ENCODE results near the gene SPINT2.

SPINT2 gene

DNA sequence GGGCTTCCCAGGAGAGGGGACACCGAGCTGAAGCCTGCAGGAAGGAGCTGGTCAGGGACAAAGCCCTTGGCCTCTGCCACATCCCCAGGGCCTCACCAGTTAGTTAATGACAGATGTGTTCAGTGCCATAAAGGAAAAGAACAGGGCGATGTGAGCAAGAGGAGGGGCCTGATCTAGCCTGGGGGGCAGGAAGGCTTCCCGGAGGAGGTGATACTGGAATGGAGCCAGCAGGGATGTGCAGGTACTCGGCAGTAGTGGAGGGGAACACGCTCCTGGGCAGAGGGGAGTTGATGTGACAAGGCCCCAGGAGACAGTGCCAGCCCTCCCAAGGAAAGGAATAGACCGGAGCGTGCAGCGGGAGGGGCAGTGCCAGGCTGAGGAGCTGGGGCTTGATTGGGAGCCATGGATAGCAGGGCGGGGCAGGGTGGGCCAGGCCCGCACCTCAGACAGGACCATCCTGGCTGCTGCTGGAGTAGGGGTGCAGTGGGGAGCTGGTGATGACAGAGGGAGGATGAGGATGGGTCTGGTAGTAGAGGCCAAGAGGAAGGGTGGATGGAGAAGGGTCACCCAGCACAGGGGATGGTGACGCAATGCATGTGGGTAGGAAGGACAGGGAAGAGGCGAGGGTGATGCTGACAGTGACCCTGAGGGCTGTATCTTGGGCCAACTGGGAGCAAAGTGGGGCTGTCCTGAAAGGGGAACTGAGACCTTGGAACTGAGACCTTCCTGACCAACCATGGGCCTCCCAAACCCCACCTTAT is 43.8 kb downstream of the SPINT2 start:
- DNase-seq (ENCODE audit: extremely low spot score): no peak
- TF ChIP-seq ELF4 (IDR thresholded peaks at IDR 0.05) (no peak), CTBP1 (IDR thresholded peaks at IDR 0.05; ENCODE audit: borderline replicate concordance) (no peak), ZNF384 (IDR thresholded peaks at IDR 0.05) (no peak), HDGF (IDR thresholded peaks at IDR 0.05; ENCODE audit: borderline replicate concordance) (no peak), SP1 (IDR thresholded peaks at IDR 0.05) (no peak)
- CTCF ChIA-PET: no interaction called here
- POLR2A ChIA-PET: no interaction called here

DNA sequence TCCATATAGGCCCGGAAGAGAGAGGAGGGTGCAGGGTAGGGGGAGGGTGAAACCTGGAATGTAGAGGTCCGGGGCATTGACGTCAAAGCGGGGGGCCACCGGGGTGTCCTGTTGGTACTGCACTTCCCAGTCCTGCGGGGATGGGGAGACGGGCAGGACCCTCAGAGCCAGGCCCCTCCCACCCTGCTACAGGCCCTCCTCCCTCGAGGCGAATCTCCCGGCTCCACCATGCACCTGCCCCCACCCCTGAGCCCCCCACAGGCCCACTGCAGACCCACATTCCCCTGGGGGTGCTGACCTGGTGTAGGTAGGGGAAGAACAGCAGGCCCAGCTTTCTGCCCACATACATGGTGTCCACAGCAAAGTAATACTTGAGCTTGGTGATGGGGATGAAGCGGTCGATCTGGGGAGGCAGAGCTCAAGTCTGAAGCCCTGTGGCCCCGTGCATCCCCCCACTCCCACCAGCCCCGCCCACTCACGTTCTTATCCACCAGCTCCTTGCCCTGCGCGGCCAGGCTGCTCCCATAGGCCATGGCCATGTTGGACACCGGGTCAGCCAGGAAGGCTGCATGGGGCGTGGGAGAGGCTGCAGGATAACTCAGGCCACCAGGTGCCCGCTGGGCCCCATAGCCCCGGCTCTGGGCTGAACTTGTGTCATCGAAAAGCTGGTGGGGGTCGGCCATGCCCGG is 44.7 kb downstream of the SPINT2 start:
- ChIA-PET CTCF (no interaction called here), POLR2A (no interaction called here)
- TF ChIP-seq FOXM1 (IDR thresholded peaks at IDR 0.05; ENCODE audit: borderline replicate concordance): no peak
- TF ChIP-seq ZNF384 (IDR thresholded peaks at IDR 0.05): no peak
- no peak for TF ChIP-seq HDGF (IDR thresholded peaks at IDR 0.05; ENCODE audit: borderline replicate concordance)
- no peak for TF ChIP-seq FOXA1 (IDR thresholded peaks at IDR 0.05)
- TF ChIP-seq SP1 (IDR thresholded peaks at IDR 0.05): no peak
- no peak for TF ChIP-seq TARDBP (IDR thresholded peaks at IDR 0.05)
- no peak for TF ChIP-seq LEF1 (IDR thresholded peaks at IDR 0.05; ENCODE audit: borderline replicate concordance)
- no peak for TF ChIP-seq BHLHE40 (IDR thresholded peaks at IDR 0.05; ENCODE audit: borderline replicate concordance)
- no peak for TF ChIP-seq SUZ12 (IDR thresholded peaks at IDR 0.05)
- TF ChIP-seq, protein P1, sequence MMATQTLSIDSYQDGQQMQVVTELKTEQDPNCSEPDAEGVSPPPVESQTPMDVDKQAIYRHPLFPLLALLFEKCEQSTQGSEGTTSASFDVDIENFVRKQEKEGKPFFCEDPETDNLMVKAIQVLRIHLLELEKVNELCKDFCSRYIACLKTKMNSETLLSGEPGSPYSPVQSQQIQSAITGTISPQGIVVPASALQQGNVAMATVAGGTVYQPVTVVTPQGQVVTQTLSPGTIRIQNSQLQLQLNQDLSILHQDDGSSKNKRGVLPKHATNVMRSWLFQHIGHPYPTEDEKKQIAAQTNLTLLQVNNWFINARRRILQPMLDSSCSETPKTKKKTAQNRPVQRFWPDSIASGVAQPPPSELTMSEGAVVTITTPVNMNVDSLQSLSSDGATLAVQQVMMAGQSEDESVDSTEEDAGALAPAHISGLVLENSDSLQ (IDR thresholded peaks at IDR 0.05): no peak
- TF ChIP-seq FOXK2 (IDR thresholded peaks at IDR 0.05): no peak
- DNase-seq (ENCODE audit: extremely low spot score): no peak

DNA sequence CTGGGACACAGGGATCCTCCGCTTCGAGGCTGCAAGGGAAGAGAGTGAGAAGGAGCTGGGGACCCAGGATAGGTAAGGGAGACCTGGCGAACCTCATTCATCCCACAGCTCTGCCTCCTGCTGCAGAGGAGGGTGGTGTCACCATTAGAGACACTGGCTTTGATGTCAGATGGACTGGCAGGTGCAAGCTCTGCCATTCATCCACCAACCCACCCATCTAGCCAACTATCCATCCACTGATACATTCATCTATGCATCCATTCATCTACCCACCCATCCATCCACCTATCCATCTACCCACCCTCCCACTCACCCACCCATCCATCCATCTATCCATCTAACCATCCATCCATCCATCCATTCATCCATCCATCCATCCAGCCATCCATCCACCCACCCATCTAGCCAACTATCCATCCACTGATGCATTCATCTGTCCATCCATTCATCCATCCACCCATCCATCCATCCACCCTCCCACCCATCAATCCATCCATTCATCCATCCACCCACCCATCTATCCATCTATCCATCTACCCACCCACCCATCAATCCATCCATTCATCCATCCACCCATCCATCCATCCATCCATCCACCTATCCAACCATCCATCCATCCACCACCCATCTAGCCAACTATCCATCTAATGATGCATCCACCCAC is 45.4 kb downstream of the SPINT2 start:
- POLR2A ChIA-PET: no interaction called here
- DNase-seq (ENCODE audit: extremely low spot score): no peak
- CTCF ChIA-PET: no interaction called here
- TF ChIP-seq, protein P1 (IDR thresholded peaks at IDR 0.05): no peak
- TF ChIP-seq BHLHE40 (IDR thresholded peaks at IDR 0.05; ENCODE audit: borderline replicate concordance): no peak
- no peak for TF ChIP-seq FOXM1 (IDR thresholded peaks at IDR 0.05; ENCODE audit: borderline replicate concordance)
- no peak for TF ChIP-seq FOXA1 (IDR thresholded peaks at IDR 0.05)
- no peak for TF ChIP-seq CTBP1 (IDR thresholded peaks at IDR 0.05; ENCODE audit: borderline replicate concordance)
- TF ChIP-seq SUZ12 (IDR thresholded peaks at IDR 0.05): no peak
- TF ChIP-seq NFRKB (IDR thresholded peaks at IDR 0.05): no peak
- TF ChIP-seq TARDBP (IDR thresholded peaks at IDR 0.05): no peak
- no peak for TF ChIP-seq HDGF (IDR thresholded peaks at IDR 0.05; ENCODE audit: borderline replicate concordance)
- TF ChIP-seq LEF1 (IDR thresholded peaks at IDR 0.05; ENCODE audit: borderline replicate concordance): no peak
- TF ChIP-seq ELF4 (IDR thresholded peaks at IDR 0.05): no peak
- no peak for TF ChIP-seq ZNF384 (IDR thresholded peaks at IDR 0.05)
- TF ChIP-seq ARNT (IDR thresholded peaks at IDR 0.05): no peak

DNA sequence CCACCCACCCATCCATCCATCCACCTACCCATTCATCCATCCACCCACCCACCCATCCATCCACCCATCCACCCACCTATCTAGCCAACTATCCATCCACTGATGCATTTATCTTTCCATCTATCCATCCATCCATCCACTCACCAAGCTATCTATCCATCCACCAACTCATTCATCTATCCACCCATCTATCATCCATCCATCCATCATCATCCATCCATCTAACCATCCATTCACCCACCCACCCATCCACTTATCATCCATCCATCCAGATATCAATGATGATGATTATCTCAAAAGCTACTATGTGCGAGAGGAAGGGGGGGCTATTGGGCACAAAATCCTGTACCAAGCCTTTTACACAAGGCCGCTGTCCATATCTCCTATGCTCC is 45.9 kb downstream of the SPINT2 start:
- DNase-seq (ENCODE audit: extremely low spot score): no peak
- POLR2A ChIA-PET: no interaction called here
- TF ChIP-seq, protein P1 (IDR thresholded peaks at IDR 0.05): no peak
- TF ChIP-seq TARDBP (IDR thresholded peaks at IDR 0.05) (no peak), BHLHE40 (IDR thresholded peaks at IDR 0.05; ENCODE audit: borderline replicate concordance) (no peak)
- CTCF ChIA-PET: interaction anchor here (1.0 kb wide), 1 partner anchor 25 kb away, joined by 3 read pairs; no protein-coding TSS in a partner anchor

DNA sequence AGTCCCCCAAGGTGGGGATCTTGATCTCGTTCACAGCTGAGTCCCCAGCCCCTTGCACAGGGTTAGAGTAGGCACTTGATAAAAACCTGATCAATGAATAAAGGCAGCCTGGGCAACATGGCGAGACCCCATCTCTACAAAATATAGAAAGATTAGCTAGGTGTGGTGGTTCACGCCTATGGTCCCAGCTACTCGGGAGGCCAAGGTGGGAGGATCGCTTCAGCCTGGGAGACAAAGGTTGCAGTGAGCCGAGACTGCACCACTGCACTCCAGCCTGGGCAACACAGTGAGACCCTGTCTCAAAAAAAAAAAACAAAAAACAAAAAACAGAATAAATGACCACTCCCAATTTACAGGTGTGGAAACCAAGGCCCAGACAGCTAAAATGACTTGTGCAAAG is 46.6 kb downstream of the SPINT2 start:
- ChIA-PET CTCF (interaction anchor here (1.0 kb wide), 1 partner anchor 24 kb away, joined by 3 read pairs; no protein-coding TSS in a partner anchor), POLR2A (no interaction called here)
- no peak for TF ChIP-seq ZNF384 (IDR thresholded peaks at IDR 0.05)
- TF ChIP-seq TARDBP (IDR thresholded peaks at IDR 0.05): no peak
- TF ChIP-seq BHLHE40 (IDR thresholded peaks at IDR 0.05; ENCODE audit: borderline replicate concordance): no peak
- no peak for TF ChIP-seq FOXM1 (IDR thresholded peaks at IDR 0.05; ENCODE audit: borderline replicate concordance)
- TF ChIP-seq NFRKB (IDR thresholded peaks at IDR 0.05): no peak
- TF ChIP-seq FOXK2 (IDR thresholded peaks at IDR 0.05): no peak
- TF ChIP-seq ARNT (IDR thresholded peaks at IDR 0.05): no peak
- no peak for TF ChIP-seq CTBP1 (IDR thresholded peaks at IDR 0.05; ENCODE audit: borderline replicate concordance)
- TF ChIP-seq LEF1 (IDR thresholded peaks at IDR 0.05; ENCODE audit: borderline replicate concordance): no peak
- TF ChIP-seq SP1 (IDR thresholded peaks at IDR 0.05): no peak
- TF ChIP-seq, protein P1 (IDR thresholded peaks at IDR 0.05): no peak
- no peak for DNase-seq (ENCODE audit: extremely low spot score)
